HG02642 (cell line): ENCODE measurements around the gene CRISP2.

ENCODE experiments used
- ATAC-seq: cut with Tn5 transposase; IDR thresholded peaks from one replicate; pipeline ENCODE4 v1.9.1; 2021; ENCODE audit warnings: mild to moderate bottlenecking; ENCODE audit not compliant: unreplicated experiment, poor library complexity

The CRISP2 gene

GRCh38 chr6:49662892-49663261 lies 50.5 kb downstream of the CRISP2 start:
- no peak for ATAC-seq

- ATAC-seq = no peak
Observed at GRCh38 chr6:49662231-49662891, 51.0 kb downstream of the CRISP2 start.

DNA sequence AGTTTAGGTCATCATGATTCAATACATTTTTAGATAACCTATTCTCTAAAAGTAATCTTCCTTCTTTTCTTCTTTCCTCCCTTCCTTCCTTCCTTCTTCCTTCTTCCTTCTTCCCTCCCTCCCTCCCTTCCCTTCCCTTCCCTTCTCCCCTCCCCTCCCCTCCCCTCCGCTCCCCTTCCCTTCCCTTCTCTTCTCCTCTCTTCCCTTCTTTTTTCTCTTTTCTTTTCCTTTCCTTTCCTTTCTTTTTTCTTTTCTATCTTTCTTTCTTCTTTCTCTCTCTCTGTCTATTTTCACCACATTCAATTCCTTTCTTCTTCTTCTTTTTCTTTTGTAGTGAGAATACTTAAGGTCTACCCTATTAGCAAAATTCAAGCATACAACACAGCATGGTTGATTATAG lies 59.4 kb downstream of the CRISP2 start:
- no peak for ATAC-seq

GRCh38 chr6:49653438-49653837 lies 59.9 kb downstream of the CRISP2 start:
- ATAC-seq = no peak

GRCh38 chr6:49651239-49651638 lies 62.1 kb downstream of the CRISP2 start:
- ATAC-seq = no peak

DNA sequence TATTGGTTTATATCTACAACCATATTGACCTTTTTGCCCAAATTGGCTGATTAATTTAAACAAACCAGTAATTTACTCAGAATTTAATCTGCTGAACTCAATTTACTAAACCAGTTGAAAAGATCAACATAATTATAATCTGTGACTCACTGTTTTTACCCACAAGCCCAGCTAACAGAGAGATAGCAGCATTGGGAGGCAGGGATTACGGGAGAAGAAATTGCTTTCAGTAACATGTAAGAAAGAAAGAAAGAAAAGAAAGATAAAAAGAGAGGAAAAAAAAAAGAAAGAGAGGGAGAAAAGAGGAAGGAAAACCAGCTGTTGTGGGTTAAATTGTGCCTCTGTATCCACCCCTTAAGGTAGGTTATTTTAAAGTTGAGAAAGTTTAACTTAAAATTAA lies 63.4 kb downstream of the CRISP2 start:
- ATAC-seq = no peak

DNA sequence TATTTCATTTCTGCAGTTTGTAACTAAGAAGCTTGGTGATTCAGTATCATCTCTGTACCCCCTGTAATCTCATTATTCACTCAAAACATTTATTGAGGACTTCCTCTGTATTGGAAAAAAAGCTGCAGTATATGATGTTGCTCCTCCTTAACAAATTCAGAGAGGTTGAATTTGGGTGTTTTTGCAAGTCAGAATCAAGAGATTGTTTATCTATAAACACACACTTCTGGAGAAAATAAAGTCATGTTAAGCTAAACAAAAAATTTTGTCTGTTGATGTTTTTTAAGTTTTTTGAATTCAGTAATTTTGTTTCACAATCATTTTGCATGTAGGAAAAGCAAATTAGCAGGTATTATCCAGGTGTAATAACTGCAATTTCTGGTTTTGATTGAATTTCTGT lies 65.3 kb downstream of the CRISP2 start:
- ATAC-seq = no peak

DNA sequence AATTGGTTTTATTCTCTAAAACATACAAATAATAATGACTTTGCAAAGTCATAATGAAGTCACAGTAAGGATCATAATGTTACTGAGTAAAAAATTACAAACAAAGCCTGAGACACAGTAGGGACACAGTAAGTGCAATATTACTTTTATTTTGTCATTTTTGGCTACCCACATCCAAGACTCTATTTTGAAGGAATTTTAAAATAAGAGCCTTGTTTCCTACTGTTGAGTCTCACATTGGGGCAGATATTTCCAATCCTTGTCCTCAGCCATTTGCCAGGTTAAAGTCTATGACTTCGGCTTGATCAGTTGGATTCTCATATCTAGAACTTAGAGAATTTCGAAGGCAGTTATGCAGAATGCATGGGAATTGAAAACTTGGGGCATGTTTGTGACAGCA lies 65.9 kb downstream of the CRISP2 start:
- ATAC-seq = no peak

- ATAC-seq = no peak
Observed at GRCh38 chr6:49646942-49647341, 66.4 kb downstream of the CRISP2 start.

GRCh38 chr6:49646130-49646824 lies 67.1 kb downstream of the CRISP2 start:
- no peak for ATAC-seq

- ATAC-seq = no peak
Observed at GRCh38 chr6:49645139-49645538, 68.2 kb downstream of the CRISP2 start.
